ENCODE measurements around the gene CALN1.
"Not testable (repeated sequence)": the region's sequence is repeated elsewhere in the genome, so short reads cannot be mapped to it uniquely, and the experiment has no call there.

Gene CALN1

DNA sequence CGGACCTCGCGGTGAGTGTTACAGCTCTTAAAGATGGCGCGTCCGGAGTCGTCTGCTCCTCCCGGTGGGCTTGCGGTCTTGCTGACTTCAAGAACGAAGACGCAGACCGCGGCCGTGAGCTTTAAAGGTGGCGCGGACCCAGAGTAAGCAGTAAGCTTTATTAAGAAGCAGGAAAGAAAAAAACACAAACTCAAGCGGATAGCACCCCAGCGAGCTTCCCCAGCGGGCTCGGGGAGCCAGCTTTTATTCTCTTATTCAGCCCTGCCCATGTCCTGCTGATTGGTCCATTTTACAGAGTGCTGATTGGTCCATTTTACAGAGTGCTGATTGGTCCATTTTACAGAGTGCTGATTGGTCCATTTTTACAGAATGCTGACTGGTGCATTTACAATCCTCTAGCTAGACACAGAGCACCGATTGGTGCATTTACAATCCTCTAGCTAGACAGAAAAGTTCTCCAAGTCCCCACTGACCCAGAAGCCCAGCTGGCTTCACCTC, at the start of gene CALN1:
Gene CALN1, minus strand, starts transcription at position 218 of the 498 bp plus-strand sequence.
- not testable (repeated sequence) for H3K27ac Mint-ChIP-seq; H3K27me3 Mint-ChIP-seq; H3K4me1 Mint-ChIP-seq (ENCODE audit: low read depth); H3K9me3 Mint-ChIP-seq; H3K4me3 Mint-ChIP-seq; H3K36me3 Mint-ChIP-seq (ENCODE audit: low read depth)

DNA sequence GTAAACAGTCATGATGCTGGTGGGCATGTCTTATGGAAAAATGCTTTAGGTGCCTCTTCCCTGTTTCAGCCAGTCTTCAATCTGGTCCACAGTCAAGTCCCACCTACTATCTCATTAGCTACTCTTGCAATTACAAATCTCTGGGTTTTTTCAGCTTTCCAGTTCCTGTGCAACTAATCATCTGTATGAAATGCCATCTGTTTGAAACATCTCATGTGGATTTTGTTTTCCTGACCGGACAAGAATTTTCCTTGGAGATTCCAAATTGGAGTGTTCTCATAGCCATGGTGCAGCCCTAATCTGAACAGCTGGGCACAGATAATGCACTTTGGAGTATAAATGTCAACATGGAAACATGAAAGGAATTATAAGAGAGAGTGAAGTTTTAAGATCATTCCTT, 41.3 kb upstream of the CALN1 start:
- Mint-ChIP-seq H3K9me3 (no peaks in the 10 kb centered on the region), H3K27me3 (no peaks in the 10 kb centered on the region), H3K36me3 (ENCODE audit: low read depth) (no peaks in the 10 kb centered on the region), H3K4me3 (no peak overlapping the region), H3K4me1 (ENCODE audit: low read depth) (no peaks in the 10 kb centered on the region), H3K27ac (no peak overlapping the region)

DNA sequence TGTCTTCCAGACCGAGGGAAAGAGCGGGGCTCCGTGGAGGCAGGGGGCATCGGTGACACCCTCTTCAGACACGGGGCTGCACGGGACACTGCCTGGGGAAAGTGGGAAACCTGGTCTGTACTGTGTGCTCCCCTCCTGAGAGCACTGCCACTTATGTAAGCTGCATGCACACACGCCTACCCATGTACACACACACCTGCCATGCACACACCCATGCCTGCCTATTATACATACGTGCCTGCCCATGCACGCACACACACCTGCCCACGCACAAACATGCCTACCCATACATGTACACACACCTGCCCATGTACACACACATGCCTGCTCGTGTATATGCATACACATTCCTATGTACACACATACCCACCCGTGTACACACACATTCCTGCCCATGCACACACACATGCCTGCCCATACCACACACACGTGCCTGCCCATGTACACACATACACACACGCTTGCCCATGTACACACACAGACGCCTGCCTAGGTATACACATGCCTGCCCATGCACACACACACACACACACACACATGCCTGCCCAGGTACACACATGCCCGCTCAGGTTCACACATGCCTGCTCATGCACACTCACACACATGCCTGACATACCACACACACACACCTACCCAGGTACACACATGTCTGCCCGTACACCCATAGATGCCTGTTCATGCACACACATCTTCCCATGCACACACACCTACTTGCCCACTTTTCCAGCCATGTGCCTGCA, 35.5 kb upstream of the CALN1 start:
- Mint-ChIP-seq H3K36me3 (ENCODE audit: low read depth) (no peaks in the 10 kb centered on the region), H3K9me3 (peaks cover 3% of the 10 kb centered on the region), H3K27me3 (peaks cover 19% of the 10 kb centered on the region), H3K27ac (no peak overlapping the region), H3K4me3 (no peak overlapping the region), H3K4me1 (ENCODE audit: low read depth) (no peaks in the 10 kb centered on the region)

DNA sequence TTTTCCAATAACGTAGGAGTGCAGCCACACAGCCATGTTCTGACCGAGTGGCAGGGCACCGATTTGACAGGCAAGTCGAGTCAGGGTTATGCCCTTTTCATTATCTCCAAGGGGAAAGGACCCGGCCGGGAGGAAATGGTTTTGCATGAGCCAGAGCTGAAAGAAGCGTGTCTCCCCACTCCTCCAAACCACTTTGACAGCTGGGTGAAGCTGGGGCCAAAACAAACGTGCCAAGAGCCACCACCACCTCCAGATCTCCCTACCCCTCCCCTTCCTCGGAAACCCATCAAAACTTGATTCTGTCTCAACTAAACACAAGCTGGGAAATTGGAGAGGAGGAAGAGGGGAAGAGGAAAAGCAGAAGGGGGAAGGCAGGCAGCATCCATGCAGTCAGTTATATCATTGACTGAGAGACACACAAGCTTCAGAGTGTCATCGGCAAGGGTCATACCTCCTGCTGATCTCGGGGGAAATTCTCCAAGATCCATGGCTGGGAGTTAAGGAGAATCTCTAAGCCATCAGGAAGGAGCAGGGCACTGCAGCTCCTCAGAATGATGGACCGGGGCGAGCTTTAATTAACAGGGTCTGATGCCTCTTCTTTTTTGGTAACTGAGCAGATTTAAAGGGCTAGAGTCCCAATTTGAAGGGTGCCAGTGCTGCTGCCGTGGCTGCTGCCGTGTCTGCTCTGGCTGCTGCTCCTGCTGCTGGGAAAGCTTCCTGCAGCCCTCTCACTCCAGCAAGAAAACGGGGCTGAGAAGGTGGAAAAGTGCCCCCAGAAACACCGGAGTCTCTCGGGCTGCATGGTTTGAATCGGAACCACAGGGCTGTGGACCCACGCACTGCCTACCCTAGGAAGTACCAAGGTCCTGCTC, 34.7 kb upstream of the CALN1 start:
- Mint-ChIP-seq H3K27ac (no peak overlapping the region), H3K4me3 (no peak overlapping the region), H3K9me3 (peaks cover 3% of the 10 kb centered on the region), H3K4me1 (ENCODE audit: low read depth) (no peaks in the 10 kb centered on the region), H3K36me3 (ENCODE audit: low read depth) (no peaks in the 10 kb centered on the region), H3K27me3 (peaks cover 19% of the 10 kb centered on the region)

DNA sequence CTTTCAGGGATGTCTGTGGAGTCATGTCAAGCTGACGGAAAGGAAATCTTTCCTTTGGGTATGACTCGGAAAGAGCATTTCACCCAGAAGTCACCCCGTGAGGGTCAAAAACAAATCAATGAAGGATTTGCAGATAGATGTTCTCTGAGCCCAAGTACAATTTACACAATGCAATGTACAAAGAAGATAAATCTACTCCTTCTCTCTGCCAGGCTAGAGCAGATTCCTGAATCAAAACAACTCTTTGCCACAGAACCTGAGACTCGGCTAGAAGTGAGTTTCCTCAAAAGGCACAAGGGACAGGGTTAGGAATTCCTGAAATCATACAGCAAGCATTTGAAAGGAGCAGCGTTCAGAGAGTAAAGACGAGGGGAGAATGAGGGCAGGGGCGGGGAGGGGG, 34.0 kb upstream of the CALN1 start:
- H3K4me1 Mint-ChIP-seq (ENCODE audit: low read depth): no peaks in the 10 kb centered on the region
- H3K9me3 Mint-ChIP-seq: peaks cover 3% of the 10 kb centered on the region
- H3K27ac Mint-ChIP-seq: no peak overlapping the region
- peaks cover 19% of the 10 kb centered on the region for H3K27me3 Mint-ChIP-seq
- H3K4me3 Mint-ChIP-seq: no peak overlapping the region
- H3K36me3 Mint-ChIP-seq (ENCODE audit: low read depth): no peaks in the 10 kb centered on the region

DNA sequence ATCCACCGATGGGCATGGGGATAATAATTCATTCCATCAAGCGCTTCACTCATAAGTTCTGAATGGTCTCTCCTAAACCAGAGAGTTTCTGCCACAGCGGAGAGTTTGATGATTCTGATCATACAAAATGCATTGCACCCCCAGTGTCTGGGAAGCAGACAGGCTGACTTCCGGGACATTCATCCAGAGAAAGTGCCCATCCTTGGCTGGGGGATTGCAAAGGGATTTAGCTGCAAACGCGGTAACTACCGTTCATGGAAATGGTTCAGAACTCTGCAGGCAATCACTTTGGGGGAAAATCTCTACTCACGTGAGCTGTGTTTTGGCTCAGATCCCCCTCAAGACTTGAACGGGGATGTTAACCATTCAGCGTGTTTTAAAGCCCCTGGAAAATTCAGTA, 33.4 kb upstream of the CALN1 start:
- Mint-ChIP-seq H3K27me3 (peaks cover 19% of the 10 kb centered on the region), H3K9me3 (peaks cover 3% of the 10 kb centered on the region), H3K27ac (no peak overlapping the region), H3K4me3 (no peak overlapping the region), H3K4me1 (ENCODE audit: low read depth) (no peaks in the 10 kb centered on the region), H3K36me3 (ENCODE audit: low read depth) (no peaks in the 10 kb centered on the region)

DNA sequence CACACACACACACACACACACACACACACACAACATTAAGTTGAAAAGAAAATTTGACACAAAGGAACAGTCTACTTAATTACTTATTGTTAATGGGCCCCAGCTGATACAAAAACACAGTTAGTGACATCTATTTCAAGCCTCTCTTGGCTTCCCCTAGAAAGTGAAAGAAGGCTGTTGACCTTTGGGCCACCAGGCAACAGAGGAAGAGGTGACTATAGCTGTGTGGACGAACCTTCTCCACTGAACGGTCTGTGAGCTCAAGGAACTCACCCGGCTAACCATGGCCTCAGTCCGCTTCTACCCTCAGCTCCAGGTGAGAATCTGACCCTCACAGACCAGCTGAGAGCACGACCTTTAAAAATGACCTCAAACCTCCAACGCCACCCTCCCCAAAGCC, 32.9 kb upstream of the CALN1 start:
- no peaks in the 10 kb centered on the region for H3K36me3 Mint-ChIP-seq (ENCODE audit: low read depth)
- H3K27ac Mint-ChIP-seq: no peak overlapping the region
- H3K27me3 Mint-ChIP-seq: peaks cover 19% of the 10 kb centered on the region
- no peak overlapping the region for H3K4me3 Mint-ChIP-seq
- H3K4me1 Mint-ChIP-seq (ENCODE audit: low read depth): no peaks in the 10 kb centered on the region
- H3K9me3 Mint-ChIP-seq: peaks cover 3% of the 10 kb centered on the region

DNA sequence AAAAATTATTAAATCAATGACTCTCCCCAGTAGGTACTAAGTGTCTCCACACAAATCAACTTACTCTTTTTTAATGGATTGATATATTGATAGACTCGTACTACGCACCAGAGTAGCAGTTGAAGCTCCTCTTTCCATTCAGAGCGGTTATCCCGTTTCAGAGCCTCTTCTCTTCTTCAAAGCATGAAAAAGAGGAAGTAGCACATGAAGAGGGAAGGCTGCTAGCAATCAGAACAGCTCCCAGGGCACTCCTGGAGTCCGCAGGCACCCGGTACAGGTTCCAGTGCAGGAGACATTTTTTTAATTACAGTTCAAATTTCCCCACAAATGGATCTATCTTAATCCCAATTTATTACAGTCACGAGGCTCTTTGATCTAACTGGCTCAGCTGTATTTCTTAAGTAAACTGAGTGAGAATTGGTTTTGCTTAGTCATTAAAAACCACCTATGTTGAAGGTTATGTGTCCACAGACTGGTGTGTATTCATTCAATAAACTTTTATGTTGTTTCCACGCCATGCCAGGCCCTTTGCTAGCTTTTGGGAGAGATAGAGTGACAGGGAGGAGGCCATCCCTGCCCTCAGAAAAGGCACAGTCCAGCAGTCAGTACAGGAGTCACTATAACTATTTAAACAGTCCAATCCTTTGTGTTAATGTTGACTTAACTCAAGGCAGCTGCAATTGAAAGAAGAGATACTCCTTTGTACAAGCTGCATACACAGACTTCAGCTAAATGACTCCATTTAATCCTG, 32.1 kb upstream of the CALN1 start:
- Mint-ChIP-seq H3K27ac (no peak overlapping the region), H3K9me3 (peaks cover 3% of the 10 kb centered on the region), H3K36me3 (ENCODE audit: low read depth) (no peaks in the 10 kb centered on the region), H3K4me1 (ENCODE audit: low read depth) (no peaks in the 10 kb centered on the region), H3K27me3 (peaks cover 19% of the 10 kb centered on the region), H3K4me3 (no peak overlapping the region)

DNA sequence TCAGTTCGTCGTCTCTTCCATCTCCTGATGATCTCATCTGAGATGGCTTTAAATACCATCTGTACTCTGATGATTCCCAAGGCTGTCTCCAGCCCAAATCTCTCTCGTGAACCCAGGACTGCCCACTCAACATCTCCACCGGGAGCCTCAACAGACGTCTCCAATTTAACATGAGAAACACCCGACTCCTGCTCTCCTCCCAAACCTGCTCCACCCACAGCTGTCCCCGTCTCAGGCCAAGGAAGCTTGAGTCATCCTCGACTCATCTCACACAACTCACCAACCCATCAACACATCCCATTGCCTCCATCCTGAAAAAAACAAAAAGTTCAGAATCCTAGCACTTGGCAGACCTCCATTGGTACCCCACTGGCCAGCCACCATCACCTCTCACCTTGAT, 29.7 kb upstream of the CALN1 start:
- Mint-ChIP-seq H3K36me3 (ENCODE audit: low read depth) (no peaks in the 10 kb centered on the region), H3K4me1 (ENCODE audit: low read depth) (no peaks in the 10 kb centered on the region), H3K4me3 (no peak overlapping the region), H3K9me3 (no peaks in the 10 kb centered on the region), H3K27ac (no peak overlapping the region), H3K27me3 (peaks cover 19% of the 10 kb centered on the region)

DNA sequence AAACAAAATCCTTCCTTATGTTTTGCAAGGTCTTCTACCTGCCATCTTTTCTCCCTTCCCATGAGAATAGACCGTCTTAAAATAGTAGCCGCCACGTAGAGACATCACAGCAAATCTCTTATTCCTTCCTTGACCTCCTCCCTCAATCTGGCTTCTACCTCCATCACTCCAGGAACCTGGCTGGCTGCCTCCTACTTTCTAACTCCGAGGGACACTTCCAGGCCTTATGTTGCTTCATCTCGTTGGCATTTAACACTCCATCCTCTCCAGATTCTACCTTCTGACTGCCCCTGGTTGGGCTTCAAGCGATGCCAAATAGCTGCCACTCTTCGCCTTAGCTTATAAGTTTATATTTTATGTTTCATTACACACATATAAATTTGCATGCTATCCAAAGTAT, 26.4 kb upstream of the CALN1 start:
- Mint-ChIP-seq H3K4me3 (no peak overlapping the region), H3K4me1 (ENCODE audit: low read depth) (no peaks in the 10 kb centered on the region)

DNA sequence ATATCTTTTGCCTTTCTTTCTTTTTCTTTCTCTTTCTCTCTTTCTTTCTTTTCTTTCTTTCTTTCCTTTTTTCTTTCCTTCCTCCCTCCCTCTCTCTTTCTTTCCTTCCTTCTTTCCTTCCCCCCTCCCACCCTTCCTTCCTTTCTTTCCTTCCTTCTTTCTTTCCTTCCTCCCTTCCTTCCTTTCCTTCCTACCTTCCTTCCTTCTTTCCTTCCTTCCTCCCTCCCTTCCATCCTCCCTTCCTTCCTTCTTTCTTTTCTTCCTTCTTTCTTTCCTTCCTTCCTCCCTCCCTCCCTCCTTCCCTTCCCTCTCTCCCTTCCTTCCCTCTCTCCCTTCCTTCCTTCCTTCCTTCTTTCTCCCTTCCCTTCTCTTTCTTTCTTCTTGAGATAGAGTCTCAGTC, 25.5 kb upstream of the CALN1 start:
- H3K27me3 Mint-ChIP-seq: no peaks in the 10 kb centered on the region
- no peak overlapping the region for H3K4me3 Mint-ChIP-seq
- no peak overlapping the region for H3K27ac Mint-ChIP-seq
- H3K4me1 Mint-ChIP-seq (ENCODE audit: low read depth): no peaks in the 10 kb centered on the region
- no peaks in the 10 kb centered on the region for H3K9me3 Mint-ChIP-seq
- no peaks in the 10 kb centered on the region for H3K36me3 Mint-ChIP-seq (ENCODE audit: low read depth)

More for the DNA sequence above, 26.4 kb upstream of the CALN1 start:
- H3K27ac Mint-ChIP-seq: no peak overlapping the region
- H3K27me3 Mint-ChIP-seq: peaks cover 3% of the 10 kb centered on the region
- no peaks in the 10 kb centered on the region for H3K9me3 Mint-ChIP-seq
- H3K36me3 Mint-ChIP-seq (ENCODE audit: low read depth): no peaks in the 10 kb centered on the region

DNA sequence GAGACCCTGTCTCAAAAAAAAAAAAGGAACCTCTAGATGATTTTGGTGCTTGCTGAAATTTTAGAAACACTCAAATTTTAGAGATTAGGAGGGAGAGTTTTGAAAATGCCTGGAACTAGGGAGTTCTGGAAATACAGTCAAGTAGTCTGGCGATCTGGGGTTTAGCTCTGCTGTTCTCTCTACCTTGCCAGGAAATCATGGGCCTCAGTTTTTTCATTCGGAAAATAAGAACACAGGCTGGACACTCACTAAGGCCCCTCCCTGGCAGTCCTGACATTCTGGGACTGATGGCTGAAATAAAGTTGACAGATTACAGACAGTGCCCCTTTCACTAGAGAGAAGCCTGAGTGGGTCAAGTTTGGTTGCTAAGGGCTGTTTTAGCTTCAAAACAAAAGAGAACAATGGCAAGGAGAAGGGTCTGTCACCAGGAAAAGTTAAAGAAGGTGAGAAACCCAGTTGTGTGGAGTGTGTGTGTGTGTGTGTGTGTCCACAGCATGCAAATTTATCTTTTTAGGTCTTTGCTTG, 25.0 kb upstream of the CALN1 start:
- Mint-ChIP-seq H3K4me3 (no peak overlapping the region), H3K4me1 (ENCODE audit: low read depth) (no peaks in the 10 kb centered on the region), H3K27me3 (no peaks in the 10 kb centered on the region), H3K27ac (no peak overlapping the region), H3K9me3 (no peaks in the 10 kb centered on the region), H3K36me3 (ENCODE audit: low read depth) (no peaks in the 10 kb centered on the region)

DNA sequence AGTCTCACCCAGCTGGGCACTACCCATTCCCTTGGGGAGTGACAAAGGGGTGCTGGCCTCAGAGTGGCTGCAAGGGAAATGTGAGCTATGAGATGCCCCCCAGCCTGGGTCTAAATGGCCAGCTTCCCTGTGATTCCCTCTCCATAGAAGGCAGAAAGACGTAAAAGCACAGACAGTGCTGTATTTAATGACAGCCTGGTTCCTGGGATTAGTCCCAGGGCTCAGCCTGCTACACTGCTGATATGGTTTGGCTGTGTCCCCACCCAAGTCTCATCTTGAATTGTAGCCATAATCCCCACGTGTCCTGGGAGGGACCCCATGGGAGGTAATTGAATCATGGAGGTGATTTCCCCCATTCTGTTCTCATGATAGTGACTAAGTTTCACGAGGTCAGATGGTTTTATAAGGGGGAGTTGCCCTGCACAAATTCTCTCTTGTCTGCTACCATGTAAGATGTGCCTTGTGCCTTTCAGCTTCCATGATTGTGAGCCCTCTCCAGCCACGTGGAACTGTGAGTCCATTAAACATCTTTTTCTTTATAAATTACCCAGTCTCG, 23.9 kb upstream of the CALN1 start:
- Mint-ChIP-seq H3K9me3 (no peaks in the 10 kb centered on the region), H3K36me3 (ENCODE audit: low read depth) (no peaks in the 10 kb centered on the region), H3K4me1 (ENCODE audit: low read depth) (no peaks in the 10 kb centered on the region), H3K27me3 (no peaks in the 10 kb centered on the region), H3K27ac (no peak overlapping the region), H3K4me3 (no peak overlapping the region)

DNA sequence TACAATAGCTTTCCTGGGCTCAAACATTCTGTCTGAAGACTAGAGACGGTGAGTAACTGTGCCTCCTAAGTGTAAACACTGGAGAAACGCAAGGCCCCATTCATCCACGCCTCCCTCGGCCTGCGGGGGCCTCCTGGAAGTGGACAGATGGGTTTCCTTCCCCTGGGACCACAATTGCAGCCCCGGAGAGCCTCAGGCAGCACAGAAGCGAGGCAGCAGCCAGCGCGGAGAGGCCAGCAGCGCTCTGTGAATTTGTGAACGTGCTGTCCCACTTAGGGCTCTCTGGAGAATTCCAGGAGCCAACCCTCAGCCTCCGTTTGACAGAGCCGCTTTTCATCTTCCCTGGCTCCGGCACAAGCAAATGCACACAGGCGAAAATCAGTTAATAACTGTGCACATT, 23.2 kb upstream of the CALN1 start:
- H3K9me3 Mint-ChIP-seq: no peaks in the 10 kb centered on the region
- no peak overlapping the region for H3K4me3 Mint-ChIP-seq
- H3K27ac Mint-ChIP-seq: no peak overlapping the region
- H3K36me3 Mint-ChIP-seq (ENCODE audit: low read depth): no peaks in the 10 kb centered on the region
- no peaks in the 10 kb centered on the region for H3K27me3 Mint-ChIP-seq
- H3K4me1 Mint-ChIP-seq (ENCODE audit: low read depth): no peaks in the 10 kb centered on the region
